Urinary bladder (tissue), 4 donors: Measurements from ENCODE around the gene F2R. TPM values are rescaled to one million over a fixed set of nuclear protein-coding genes. Genes with fewer than 3 reads are reported as not detected.

Experiments
- DNase-seq: peaks from one replicate; pipeline ENCODE4 v3.0.0-alpha.2; 2015; ENCODE audit errors: extremely low spot score
- H3K27ac ChIP-seq: one replicate; pipeline ENCODE4 v1.5.1; 2013; ENCODE audit warnings: low read depth, mild to moderate bottlenecking, moderate library complexity
- H3K36me3 ChIP-seq: one replicate; pipeline ENCODE4 v1.6.1; 2013; ENCODE audit warnings: mild to moderate bottlenecking, moderate library complexity; ENCODE audit not compliant: insufficient read depth
- H3K4me1 ChIP-seq: one replicate; pipeline ENCODE4 v1.6.1; 2013; ENCODE audit warnings: mild to moderate bottlenecking, moderate library complexity; ENCODE audit not compliant: insufficient read depth
- H3K4me3 ChIP-seq: one replicate; pipeline ENCODE4 v1.5.1; 2013; ENCODE audit warnings: low read depth, low read length
- WGBS: extraction: QIAGEN DNeasy Blood & Tissue Kit; methylation state at CpG from one replicate; pipeline ENCODE4 v1.1.7; 2013; 5-methylcytosine and 5-hydroxymethylcytosine counted together
- polyA plus RNA-seq: library from polyadenylated mRNA; stranded (reverse); fragments of 200-250 nt; gene quantifications from one replicate; pipeline ENCODE4 v1.2.3, GENCODE V29; 2013
- total RNA-seq: library from RNA; depleted of rRNA; stranded (reverse); fragments of >200 nt; gene quantifications from one replicate; pipeline ENCODE4 v1.2.3, GENCODE V29; 2014
- donor health status: healthy with polysubstance abuse.
- donor health status: healthy.

F2R gene
- total and polyA plus RNA-seq, 2 donors, result 15.0 to 37.9 TPM

GRCh38 chr5:76694317-76694716, 21.6 kb upstream of the F2R start:
- no peak overlapping the region for H3K27ac ChIP-seq
- H3K4me3 ChIP-seq, result no peak overlapping the region
- WGBS, result 49% methylated on average over 2 of the region's 2 CpGs
- no peak for DNase-seq
- no peaks in the 10 kb centered on the region for H3K4me1 ChIP-seq
- no peaks in the 10 kb centered on the region for H3K36me3 ChIP-seq

- Histone ChIP-seq H3K36me3 (no peaks in the 10 kb centered on the region), H3K27ac (no peak overlapping the region), H3K4me1 (no peaks in the 10 kb centered on the region), H3K4me3 (no peak overlapping the region)
- 91% methylated on average over 6 of the region's 6 CpGs for WGBS
- no peak for DNase-seq
Observed at GRCh38 chr5:76695346-76695745, 20.6 kb upstream of the F2R start.

- no peak for DNase-seq
- WGBS, result 93% methylated on average over 1 of the region's 1 CpG
- no peak overlapping the region for H3K4me3 ChIP-seq
- no peaks in the 10 kb centered on the region for H3K4me1 ChIP-seq
- H3K27ac ChIP-seq, result no peak overlapping the region
- no peaks in the 10 kb centered on the region for H3K36me3 ChIP-seq
Observed at GRCh38 chr5:76696251-76696650, 19.7 kb upstream of the F2R start.

- no peak for DNase-seq
- Histone ChIP-seq H3K4me3 (no peak overlapping the region), H3K4me1 (no peaks in the 10 kb centered on the region), H3K27ac (no peak overlapping the region), H3K36me3 (no peaks in the 10 kb centered on the region)
- 97% methylated on average over 5 of the region's 5 CpGs for WGBS
Observed at GRCh38 chr5:76697670-76698069, 18.3 kb upstream of the F2R start.

GRCh38 chr5:76700571-76700970, 15.4 kb upstream of the F2R start:
- H3K36me3 ChIP-seq, result no peaks in the 10 kb centered on the region
- H3K27ac ChIP-seq, result no peak overlapping the region
- 95% methylated on average over 2 of the region's 2 CpGs for WGBS
- no peak overlapping the region for H3K4me3 ChIP-seq
- DNase-seq, result no peak
- H3K4me1 ChIP-seq, result no peaks in the 10 kb centered on the region

- 71% methylated on average over 2 of the region's 2 CpGs for WGBS
- Histone ChIP-seq H3K27ac (no peak overlapping the region), H3K4me3 (no peak overlapping the region), H3K4me1 (no peaks in the 10 kb centered on the region), H3K36me3 (no peaks in the 10 kb centered on the region)
- no peak for DNase-seq
Observed at GRCh38 chr5:76701298-76701697, 14.6 kb upstream of the F2R start.

DNA sequence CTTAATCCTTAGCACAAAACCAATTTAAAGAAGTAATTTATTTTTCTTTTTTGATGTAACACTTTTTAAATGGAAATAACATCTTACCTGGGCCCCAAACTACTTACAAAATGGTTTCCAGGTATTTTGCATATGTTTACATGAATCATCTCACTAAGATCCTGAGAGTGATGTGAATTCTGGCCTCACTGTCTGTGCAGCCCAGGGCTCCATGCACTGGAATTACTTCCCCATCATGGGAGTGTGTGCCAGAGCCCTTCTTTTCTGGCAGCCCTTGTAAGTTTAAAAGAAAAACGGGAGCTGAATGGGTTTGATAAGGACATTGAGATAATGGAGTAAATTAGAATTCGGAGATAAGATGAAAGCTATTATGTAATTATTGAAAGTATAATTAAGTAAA, 12.2 kb upstream of the F2R start:
- H3K4me1 ChIP-seq, result no peaks in the 10 kb centered on the region
- no peak for DNase-seq
- H3K27ac ChIP-seq, result no peak overlapping the region
- 71% methylated on average over 2 of the region's 2 CpGs for WGBS
- no peak overlapping the region for H3K4me3 ChIP-seq
- H3K36me3 ChIP-seq, result no peaks in the 10 kb centered on the region

GRCh38 chr5:76704131-76704663, 11.7 kb upstream of the F2R start:
- no peak for DNase-seq
- H3K4me3 ChIP-seq, result no peak overlapping the region
- no peaks in the 10 kb centered on the region for H3K4me1 ChIP-seq
- H3K36me3 ChIP-seq, result no peaks in the 10 kb centered on the region
- H3K27ac ChIP-seq, result no peak overlapping the region

GRCh38 chr5:76705574-76705973, 10.4 kb upstream of the F2R start:
- DNase-seq, result no peak
- Histone ChIP-seq H3K27ac (no peak overlapping the region), H3K36me3 (no peaks in the 10 kb centered on the region), H3K4me3 (no peak overlapping the region), H3K4me1 (no peaks in the 10 kb centered on the region)

- no peak overlapping the region for H3K4me3 ChIP-seq
- H3K36me3 ChIP-seq, result no peaks in the 10 kb centered on the region
- no peaks in the 10 kb centered on the region for H3K4me1 ChIP-seq
- WGBS, result 69% methylated on average over 2 of the region's 2 CpGs
- DNase-seq, result no peak
- no peak overlapping the region for H3K27ac ChIP-seq
Observed at GRCh38 chr5:76709762-76710161, 6.2 kb upstream of the F2R start.

DNA sequence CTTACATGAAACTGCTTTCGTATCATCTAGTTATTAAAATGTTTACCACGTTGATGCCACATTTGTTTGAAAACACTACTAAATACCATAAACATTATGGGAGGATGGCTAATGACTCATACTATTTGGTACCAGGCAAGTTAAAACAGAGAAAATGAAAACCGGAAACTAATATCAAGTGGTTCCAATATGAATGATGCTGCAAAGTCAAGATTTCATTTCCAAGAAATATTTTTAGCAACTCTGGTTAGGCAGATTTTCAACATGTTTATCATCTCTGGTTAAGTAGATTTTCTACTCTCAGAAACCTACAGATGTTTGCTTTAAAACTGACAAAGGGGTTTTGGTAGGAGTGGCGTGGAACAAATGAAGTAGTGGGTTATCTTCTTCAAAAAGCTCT, 4.9 kb upstream of the F2R start:
- no peaks in the 10 kb centered on the region for H3K4me1 ChIP-seq
- H3K36me3 ChIP-seq, result no peaks in the 10 kb centered on the region
- WGBS, result 54% methylated on average over 4 of the region's 4 CpGs
- no peak overlapping the region for H3K4me3 ChIP-seq
- H3K27ac ChIP-seq, result no peak overlapping the region
- DNase-seq, result no peak

- Histone ChIP-seq H3K4me3 (peak overlapping the region; percentile 86), H3K4me1 (no peaks in the 10 kb centered on the region), H3K36me3 (no peaks in the 10 kb centered on the region), H3K27ac (no peak overlapping the region)
- WGBS, result 23% methylated on average over 52 of the region's 52 CpGs
- no peak for DNase-seq
Observed at GRCh38 chr5:76714751-76715485, 1.0 kb upstream of the F2R start.

DNA sequence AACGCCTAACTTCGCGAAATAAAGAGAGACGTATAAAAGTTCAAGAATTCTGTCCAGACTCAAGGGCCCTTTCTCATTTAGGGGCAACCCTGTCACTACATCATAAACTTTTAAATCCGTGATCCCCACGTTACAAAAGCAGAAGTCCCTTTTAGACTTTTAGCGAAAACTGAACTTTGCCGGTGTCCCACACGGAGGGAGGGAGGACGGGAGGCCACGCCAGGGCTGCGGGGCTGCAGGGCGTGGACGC, 515 bp upstream of the F2R start:
- under 1% methylated on average over 14 of the region's 14 CpGs for WGBS
- Histone ChIP-seq H3K4me3 (peak overlapping the region; percentile 86), H3K36me3 (no peaks in the 10 kb centered on the region), H3K27ac (no peak overlapping the region), H3K4me1 (no peaks in the 10 kb centered on the region)
- no peak for DNase-seq

DNA sequence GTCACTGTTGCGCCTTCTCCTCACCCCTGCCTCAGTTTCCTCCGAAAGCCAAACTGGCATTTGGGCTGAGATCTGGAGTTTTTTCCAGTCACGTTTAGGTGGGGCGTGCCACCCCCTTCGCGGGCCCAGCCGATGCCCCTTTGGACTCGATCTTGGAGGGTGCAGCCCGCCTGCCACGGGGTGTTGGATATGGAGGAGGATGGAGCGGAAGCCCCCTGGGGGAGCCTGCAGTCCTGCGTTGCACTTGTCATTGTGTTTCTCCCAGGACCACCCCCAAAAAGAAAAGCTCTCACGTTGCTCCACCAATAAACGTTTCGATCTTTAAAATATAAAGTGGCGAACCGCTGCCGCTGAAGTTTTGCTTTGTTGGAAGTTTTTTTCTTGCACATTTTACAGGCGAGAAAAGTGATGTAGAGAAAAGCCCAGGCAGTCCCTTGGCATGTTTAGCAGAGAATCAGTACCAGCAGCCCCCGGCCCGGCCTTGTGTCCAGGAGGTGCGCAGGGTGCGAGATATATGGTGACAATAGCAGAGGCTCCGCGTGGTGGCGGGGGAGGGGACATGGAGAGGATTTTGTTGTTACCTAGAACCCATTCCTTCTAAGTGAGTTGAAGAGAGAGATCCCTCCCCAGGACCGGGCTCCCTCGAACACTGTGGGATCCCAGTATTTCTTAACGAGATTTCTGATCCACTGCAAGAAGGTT, 681 bp downstream of the F2R start:
- Histone ChIP-seq H3K4me3 (peak overlapping the region; percentile 86), H3K36me3 (no peaks in the 10 kb centered on the region), H3K4me1 (no peaks in the 10 kb centered on the region), H3K27ac (peak overlapping the region; percentile 45)
- 5% methylated on average over 29 of the region's 29 CpGs for WGBS
- DNase-seq, result no peak
